GM12874 (cell line): ENCODE measurements around the gene CHCHD6.

ENCODE experiments used
- CTCF ChIP-seq: IDR thresholded peaks from 2 replicates; pipeline ENCODE4 v1.5.1; 2011; ENCODE audit warnings: low read depth, mild to moderate bottlenecking, control low read depth, low read length, moderate library complexity; ENCODE audit not compliant: insufficient read depth

CHCHD6 gene

GRCh38 chr3:126714276-126714900 is 10.3 kb downstream of the CHCHD6 start:
- TF ChIP-seq CTCF: no peak

GRCh38 chr3:126714921-126715320 is 10.9 kb downstream of the CHCHD6 start:
- no peak for TF ChIP-seq CTCF

- no peak for TF ChIP-seq CTCF
Measured at GRCh38 chr3:126715432-126715831, 11.4 kb downstream of the CHCHD6 start.

- no peak for TF ChIP-seq CTCF
Measured at GRCh38 chr3:126716057-126716456, 12.0 kb downstream of the CHCHD6 start.

- no peak for TF ChIP-seq CTCF
Measured at GRCh38 chr3:126718561-126719445, 14.8 kb downstream of the CHCHD6 start.

GRCh38 chr3:126720596-126720995 is 16.6 kb downstream of the CHCHD6 start:
- no peak for TF ChIP-seq CTCF

- no peak for TF ChIP-seq CTCF
Measured at GRCh38 chr3:126721246-126721645, 17.2 kb downstream of the CHCHD6 start.
